Hippocampal formation (tissue), 2 donors: ENCODE data around the gene DLEC1.

Source experiments
- DNase-seq, 2 donors: peaks; one replicate each; lab custom pipeline; 2025; lab: John Stamatoyannopoulos, UW

Gene DLEC1

GRCh38 chr3:38108649-38109579, 69.9 kb downstream of the DLEC1 start:
- no peak for DNase-seq

GRCh38 chr3:38109580-38110313, 70.7 kb downstream of the DLEC1 start:
- no peak for DNase-seq

GRCh38 chr3:38110314-38111050, 71.5 kb downstream of the DLEC1 start:
- no peak for DNase-seq

GRCh38 chr3:38111201-38111600, 72.2 kb downstream of the DLEC1 start:
- DNase-seq: no peak

GRCh38 chr3:38111696-38112377, 72.8 kb downstream of the DLEC1 start:
- DNase-seq: no peak

GRCh38 chr3:38112378-38112761, 73.4 kb downstream of the DLEC1 start:
- DNase-seq: no peak

- no peak for DNase-seq
Measured at GRCh38 chr3:38114052-38114874, 75.3 kb downstream of the DLEC1 start.

GRCh38 chr3:38114875-38115644, 76.1 kb downstream of the DLEC1 start:
- no peak for DNase-seq

GRCh38 chr3:38115645-38116427, 76.8 kb downstream of the DLEC1 start:
- no peak for DNase-seq

GRCh38 chr3:38116471-38117162, 77.6 kb downstream of the DLEC1 start:
- no peak for DNase-seq

- DNase-seq: peak in 1 of 2 donors; percentile 21
Measured at GRCh38 chr3:38117163-38117716, 78.2 kb downstream of the DLEC1 start.

- peak in 1 of 2 donors; percentile 32 for DNase-seq
Measured at GRCh38 chr3:38117748-38118420, 78.9 kb downstream of the DLEC1 start.

- DNase-seq: no peak
Measured at GRCh38 chr3:38118421-38119247, 79.6 kb downstream of the DLEC1 start.

- DNase-seq: no peak
Measured at GRCh38 chr3:38119248-38119544, 80.2 kb downstream of the DLEC1 start.

- DNase-seq: no peak
Measured at GRCh38 chr3:38119821-38120692, 81.0 kb downstream of the DLEC1 start.
